ENCODE results near the gene KRTAP6-1. TPM values are rescaled to one million over a fixed set of nuclear protein-coding genes. Genes with fewer than 3 reads are reported as not detected.

Gene KRTAP6-1
- polyA plus RNA-seq, 1 donor (not counting 4 experiments of a cell fraction or from before 2014, with no cell fraction given): not detected

GRCh38 chr21:30600787-30601186 is 12.9 kb downstream of the KRTAP6-1 start, which contains the start of gene KRTAP22-1:
TSS of gene KRTAP22-1 (plus strand) at chr21:30601087.
- H3K9me3 ChIP-seq (ENCODE audit: control insufficient read depth, low read depth, low read length): no peaks in the 10 kb centered on the region
- dilution Hi-C loops (cut with MboI; ENCODE audit: extremely low pct_ligation_motif_present, low sequenced_read_pairs): no loop called here
- no peaks in the 10 kb centered on the region for H3K4me1 ChIP-seq (ENCODE audit: control insufficient read depth, extremely low read depth, insufficient read depth, low read length)
- no peak within 1 kb of the TSS for H3K9ac ChIP-seq (ENCODE audit: control insufficient read depth, extremely low read depth, insufficient read depth, low read length)
- no peaks in the 10 kb centered on the region for H3K9me1 ChIP-seq (ENCODE audit: control insufficient read depth, extremely low read depth, insufficient read depth, low read length)
- DNase-seq (ENCODE audit: low read depth, low spot score) (no peak), FAIRE-seq (no peak)
- no peaks in the 10 kb centered on the region for H4K20me1 ChIP-seq (ENCODE audit: control insufficient read depth, extremely low read depth, insufficient read depth, low read length)
- TF ChIP-seq EZH2 (IDR thresholded peaks at IDR 0.05; ENCODE audit: low read length): no peak
- H3K27ac ChIP-seq (ENCODE audit: control insufficient read depth, insufficient read depth, low read length): no peak within 1 kb of the TSS
- H3K4me2 ChIP-seq (ENCODE audit: control insufficient read depth, extremely low read depth, insufficient read depth, low read depth, low read length): no peak within 1 kb of the TSS
- no peaks in the 10 kb centered on the region for H3K36me3 ChIP-seq (ENCODE audit: control insufficient read depth in 2 of 2, extremely low read depth in 1 of 2, insufficient read depth in 2 of 2, low read length in 2 of 2)
- H3K4me3 ChIP-seq (ENCODE audit: control insufficient read depth in 2 of 3, extremely low read depth in 1 of 3, insufficient read depth in 2 of 3, low read depth in 1 of 3, low read length in 3 of 3): no peak within 1 kb of the TSS
- H3K79me2 ChIP-seq (ENCODE audit: control insufficient read depth, insufficient read depth, low read length): no peaks in the 10 kb centered on the region
- H2AFZ ChIP-seq (ENCODE audit: control insufficient read depth, low read length): no peak within 1 kb of the TSS
- no peaks in the 10 kb centered on the region for H3K27me3 ChIP-seq (ENCODE audit: control insufficient read depth, extremely low read depth, insufficient read depth, low read length)

- no peaks in the 10 kb centered on the region for H3K79me2 ChIP-seq (ENCODE audit: control insufficient read depth, insufficient read depth, low read length)
- DNase-seq (ENCODE audit: low read depth, low spot score): no peak
- no peaks in the 10 kb centered on the region for H4K20me1 ChIP-seq (ENCODE audit: control insufficient read depth, extremely low read depth, insufficient read depth, low read length)
- H3K4me2 ChIP-seq (ENCODE audit: control insufficient read depth, extremely low read depth, insufficient read depth, low read depth, low read length): no peak within 1 kb of the TSS
- no peaks in the 10 kb centered on the region for H3K9me1 ChIP-seq (ENCODE audit: control insufficient read depth, extremely low read depth, insufficient read depth, low read length)
- no peak within 1 kb of the TSS for H3K9ac ChIP-seq (ENCODE audit: control insufficient read depth, extremely low read depth, insufficient read depth, low read length)
- dilution Hi-C loops (cut with MboI; ENCODE audit: extremely low pct_ligation_motif_present, low sequenced_read_pairs): no loop called here
- no peak for TF ChIP-seq EZH2 (IDR thresholded peaks at IDR 0.05; ENCODE audit: low read length)
- no peak for TF ChIP-seq CTCF (optimal IDR thresholded peaks at IDR 0.05 in 1 of 3, IDR thresholded peaks at IDR 0.05 in 1 of 3, conservative IDR thresholded peaks at IDR 0.05 in 1 of 3; ENCODE audit: extremely low read depth in 1 of 3, insufficient read depth in 2 of 3, low read length in 3 of 3)
- H3K27ac ChIP-seq (ENCODE audit: control insufficient read depth, insufficient read depth, low read length): no peak within 1 kb of the TSS
- H3K4me3 ChIP-seq (ENCODE audit: control insufficient read depth in 2 of 3, extremely low read depth in 1 of 3, insufficient read depth in 2 of 3, low read depth in 1 of 3, low read length in 3 of 3): no peak within 1 kb of the TSS
- H3K4me1 ChIP-seq (ENCODE audit: control insufficient read depth, extremely low read depth, insufficient read depth, low read length): no peaks in the 10 kb centered on the region
- no peaks in the 10 kb centered on the region for H3K36me3 ChIP-seq (ENCODE audit: control insufficient read depth in 2 of 2, extremely low read depth in 1 of 2, insufficient read depth in 2 of 2, low read length in 2 of 2)
- no peak within 1 kb of the TSS for H2AFZ ChIP-seq (ENCODE audit: control insufficient read depth, low read length)
- H3K9me3 ChIP-seq (ENCODE audit: control insufficient read depth, low read depth, low read length): no peaks in the 10 kb centered on the region
- no peak for FAIRE-seq
- H3K27me3 ChIP-seq (ENCODE audit: control insufficient read depth, extremely low read depth, insufficient read depth, low read length): no peaks in the 10 kb centered on the region
These were observed 14.9 kb downstream of the KRTAP6-1 start, which contains the start of gene KRTAP6-2 for GRCh38 chr21:30598802-30599201. TSS of gene KRTAP6-2 (minus strand) at chr21:30598902. CDS start at chr21:30598874, 28 bp downstream.

GRCh38 chr21:30592140-30592539 is 21.6 kb downstream of the KRTAP6-1 start, which contains the start of gene KRTAP6-3:
TSS of gene KRTAP6-3 (plus strand) at chr21:30592440. CDS start at chr21:30592446, 6 bp downstream.
- Histone ChIP-seq H3K36me3 (ENCODE audit: control insufficient read depth in 2 of 2, extremely low read depth in 1 of 2, insufficient read depth in 2 of 2, low read length in 2 of 2) (no peaks in the 10 kb centered on the region), H3K27ac (ENCODE audit: control insufficient read depth, insufficient read depth, low read length) (no peak within 1 kb of the TSS), H3K4me2 (ENCODE audit: control insufficient read depth, extremely low read depth, insufficient read depth, low read depth, low read length) (no peak within 1 kb of the TSS), H3K9me1 (ENCODE audit: control insufficient read depth, extremely low read depth, insufficient read depth, low read length) (no peaks in the 10 kb centered on the region), H3K9ac (ENCODE audit: control insufficient read depth, extremely low read depth, insufficient read depth, low read length) (no peak within 1 kb of the TSS), H3K9me3 (ENCODE audit: control insufficient read depth, low read depth, low read length) (no peaks in the 10 kb centered on the region), H4K20me1 (ENCODE audit: control insufficient read depth, extremely low read depth, insufficient read depth, low read length) (no peaks in the 10 kb centered on the region), H2AFZ (ENCODE audit: control insufficient read depth, low read length) (no peak within 1 kb of the TSS), H3K27me3 (ENCODE audit: control insufficient read depth, extremely low read depth, insufficient read depth, low read length) (no peaks in the 10 kb centered on the region), H3K4me1 (ENCODE audit: control insufficient read depth, extremely low read depth, insufficient read depth, low read length) (no peaks in the 10 kb centered on the region), H3K4me3 (ENCODE audit: control insufficient read depth in 2 of 3, extremely low read depth in 1 of 3, insufficient read depth in 2 of 3, low read depth in 1 of 3, low read length in 3 of 3) (no peak within 1 kb of the TSS), H3K79me2 (ENCODE audit: control insufficient read depth, insufficient read depth, low read length) (no peaks in the 10 kb centered on the region)
- DNase-seq (ENCODE audit: low read depth, low spot score) (no peak), FAIRE-seq (no peak)
- no peak for TF ChIP-seq CTCF (optimal IDR thresholded peaks at IDR 0.05 in 1 of 3, IDR thresholded peaks at IDR 0.05 in 1 of 3, conservative IDR thresholded peaks at IDR 0.05 in 1 of 3; ENCODE audit: extremely low read depth in 1 of 3, insufficient read depth in 2 of 3, low read length in 3 of 3)
- TF ChIP-seq EZH2 (IDR thresholded peaks at IDR 0.05; ENCODE audit: low read length): no peak
- dilution Hi-C loops (cut with MboI; ENCODE audit: extremely low pct_ligation_motif_present, low sequenced_read_pairs): no loop called here
